ENCODE measurements around the gene CDH10. TPM values are rescaled to one million over a fixed set of nuclear protein-coding genes. Genes with fewer than 3 reads are reported as not detected.

Gene CDH10
- total and polyA plus RNA-seq, 2 of the 4 experiments (the other 2 are of a cell fraction), result 0.18 to 0.21 TPM

GRCh38 chr5:24630918-24631317 is 13.9 kb downstream of the CDH10 start:
- no peak for ATAC-seq (ENCODE audit: low read depth)
- Histone ChIP-seq H2BK15ac (ENCODE audit: low read depth, low read length) (no peak overlapping the region), H4K8ac (ENCODE audit: low read depth in 2 of 2, low read length in 2 of 2) (no peak overlapping the region), H3K79me1 (ENCODE audit: low read depth in 1 of 2, low read length in 2 of 2) (no peaks in the 10 kb centered on the region), H3K56ac (ENCODE audit: extremely low read depth, insufficient read depth, low read length) (no peak overlapping the region), H3K4me1 (ENCODE audit: control insufficient read depth, insufficient read depth, low read length) (no peaks in the 10 kb centered on the region), H3K4ac (ENCODE audit: low read depth, low read length) (no peak overlapping the region), H3K4me3 (ENCODE audit: insufficient read depth, low read depth, low read length) (no peak overlapping the region), H3K23ac (ENCODE audit: low read depth, low read length) (no peak overlapping the region), H4K20me1 (ENCODE audit: insufficient read depth, low read length) (no peaks in the 10 kb centered on the region), H3K18ac (ENCODE audit: low read depth, low read length) (no peak overlapping the region), H2BK20ac (ENCODE audit: low read depth, low read length) (no peak overlapping the region), H2AFZ (replicated peaks; ENCODE audit: low read length, poor library complexity) (no peak overlapping the region), H2BK5ac (ENCODE audit: low read depth, low read length, poor library complexity, severe bottlenecking) (no peak overlapping the region), H2AK9ac (replicated peaks; ENCODE audit: low read depth, low read length, poor library complexity) (no peak overlapping the region), H2BK120ac (ENCODE audit: low read depth, low read length) (no peak overlapping the region), H4K5ac (ENCODE audit: low read depth, low read length) (no peak overlapping the region), H3K27me3 (ENCODE audit: control insufficient read depth, insufficient read depth, low read length) (no peaks in the 10 kb centered on the region), H3K9me1 (ENCODE audit: insufficient read depth, low read length) (no peaks in the 10 kb centered on the region), H3K9me3 (ENCODE audit: control insufficient read depth, insufficient read depth, low read length) (no peaks in the 10 kb centered on the region), H3K36me3 (ENCODE audit: control insufficient read depth, insufficient read depth, low read length) (no peaks in the 10 kb centered on the region), H3K27ac (ENCODE audit: insufficient read depth, low read length) (no peak overlapping the region), H3K9ac (ENCODE audit: low read depth, low read length) (no peak overlapping the region), H3K4me2 (ENCODE audit: low read depth, low read length) (no peak overlapping the region), H3K14ac (replicated peaks; ENCODE audit: low read depth, low read length) (no peak overlapping the region), H4K91ac (ENCODE audit: insufficient read depth, low read depth, low read length) (no peak overlapping the region), H2AK5ac (ENCODE audit: low read depth, low read length) (no peak overlapping the region)
- intact Hi-C loops (cut with micrococcal nuclease), result no loop called here
- BruUV-seq (replicated peaks), result no TSS peak
- ChIA-PET POLR2A (ENCODE audit: unreplicated experiment) (no interaction called here), CTCF (no interaction called here)
- DNase-seq, result no peak
- TF ChIP-seq CHD1 (IDR thresholded peaks at IDR 0.05; ENCODE audit: low read depth, low read length), result no peak
- no peak for TF ChIP-seq MAZ (IDR thresholded peaks at IDR 0.05; ENCODE audit: borderline replicate concordance, low read depth, low read length)
- no peak for TF ChIP-seq ELK1 (IDR thresholded peaks at IDR 0.05; ENCODE audit: borderline replicate concordance, low read depth, low read length)
- no peak for TF ChIP-seq RAD21 (IDR thresholded peaks at IDR 0.05; ENCODE audit: low read length)
- TF ChIP-seq SMC3 (IDR thresholded peaks at IDR 0.05; ENCODE audit: low read depth, low read length), result no peak
- TF ChIP-seq FOS (IDR thresholded peaks at IDR 0.05; ENCODE audit: low read depth, low read length), result no peak
- no peak for TF ChIP-seq MAFK (IDR thresholded peaks at IDR 0.05; ENCODE audit: low read depth, low read length)
- TF ChIP-seq RCOR1 (IDR thresholded peaks at IDR 0.05; ENCODE audit: insufficient replicate concordance, low read length), result no peak
- no peak for TF ChIP-seq CTCF (conservative IDR thresholded peaks at IDR 0.05; ENCODE audit: low read depth, low read length)
- in situ Hi-C loops (cut with MboI; ENCODE audit: low sequenced_read_pairs), result no loop called here
- dilution Hi-C loops (cut with HindIII; ENCODE audit: low sequenced_read_pairs, unreplicated experiment), result no loop called here

All from IMR-90 (cell line).